OCI-LY3 (cell line): ENCODE results near the gene FRAS1.

Source experiments
- EZH2phosphoT487 ChIP-seq: fragments of 200-600 bp; shearing (Covaris generic); IDR thresholded peaks from 2 replicates; pipeline ENCODE4 v1.6.1; 2018; ENCODE audit warnings: antibody characterized with exemption, mixed run types, low read depth
- TF ChIP-seq, protein P1 (sequence below): fragments of 200-600, 300-600 bp; sonication (generic); IDR thresholded peaks from 2 replicates; pipeline ENCODE4 v1.5.1; 2014; ENCODE audit warnings: antibody characterized with exemption, low read length, low read depth

DNA sequence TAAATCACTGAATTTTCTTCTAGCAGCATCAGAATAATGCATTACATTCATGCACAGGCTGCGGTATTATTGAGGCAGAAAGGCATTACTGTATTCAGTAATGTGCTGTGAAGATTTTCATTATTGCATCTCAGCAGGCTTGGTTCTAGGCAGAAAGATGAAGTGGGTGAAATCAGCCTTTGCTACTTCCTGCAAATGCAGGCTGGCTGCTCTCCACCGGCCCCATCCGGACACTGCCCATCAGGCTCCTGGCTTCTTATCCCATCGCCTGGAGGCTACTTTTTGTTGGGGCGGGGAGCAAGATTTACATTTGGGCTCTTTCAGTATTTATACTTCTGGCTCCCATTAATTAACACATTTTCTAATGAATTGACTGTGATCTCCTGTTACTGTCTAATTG is 117.8 kb downstream of the FRAS1 start:
- TF ChIP-seq, protein P1, sequence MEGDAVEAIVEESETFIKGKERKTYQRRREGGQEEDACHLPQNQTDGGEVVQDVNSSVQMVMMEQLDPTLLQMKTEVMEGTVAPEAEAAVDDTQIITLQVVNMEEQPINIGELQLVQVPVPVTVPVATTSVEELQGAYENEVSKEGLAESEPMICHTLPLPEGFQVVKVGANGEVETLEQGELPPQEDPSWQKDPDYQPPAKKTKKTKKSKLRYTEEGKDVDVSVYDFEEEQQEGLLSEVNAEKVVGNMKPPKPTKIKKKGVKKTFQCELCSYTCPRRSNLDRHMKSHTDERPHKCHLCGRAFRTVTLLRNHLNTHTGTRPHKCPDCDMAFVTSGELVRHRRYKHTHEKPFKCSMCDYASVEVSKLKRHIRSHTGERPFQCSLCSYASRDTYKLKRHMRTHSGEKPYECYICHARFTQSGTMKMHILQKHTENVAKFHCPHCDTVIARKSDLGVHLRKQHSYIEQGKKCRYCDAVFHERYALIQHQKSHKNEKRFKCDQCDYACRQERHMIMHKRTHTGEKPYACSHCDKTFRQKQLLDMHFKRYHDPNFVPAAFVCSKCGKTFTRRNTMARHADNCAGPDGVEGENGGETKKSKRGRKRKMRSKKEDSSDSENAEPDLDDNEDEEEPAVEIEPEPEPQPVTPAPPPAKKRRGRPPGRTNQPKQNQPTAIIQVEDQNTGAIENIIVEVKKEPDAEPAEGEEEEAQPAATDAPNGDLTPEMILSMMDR = no peak
- no peak for TF ChIP-seq EZH2phosphoT487
